ENCODE results near the gene FNIP2. TPM values are rescaled to one million over a fixed set of nuclear protein-coding genes. Genes with fewer than 3 reads are reported as not detected.

FNIP2 gene
- total and polyA plus RNA-seq, 2 donors (not counting 1 experiment from before 2014, with no cell fraction given): 0.03 to 0.17 TPM

- Histone ChIP-seq H4K20me1 (ENCODE audit: control insufficient read depth, insufficient read depth, low read length, poor library complexity, severe bottlenecking) (no peaks in the 10 kb centered on the region), H3K9me3 (ENCODE audit: control extremely low read depth in 1 of 3, control insufficient read depth in 2 of 3, insufficient read depth in 1 of 3, low read length in 2 of 3) (peaks cover 1 to 4% (median 4%) of the 10 kb centered on the region in 3 donors), H3K79me2 (ENCODE audit: control insufficient read depth, insufficient read depth, low read length) (no peaks in the 10 kb centered on the region), H3K9ac (ENCODE audit: low read length) (no peak overlapping the region), H3K36me3 (replicated peaks in 1 of 2; ENCODE audit: control extremely low read depth in 1 of 2, control insufficient read depth in 1 of 2, extremely low read depth in 1 of 2, insufficient read depth in 2 of 2, low read length in 1 of 2) (no peaks in the 10 kb centered on the region), H3K4me3 (ENCODE audit: control extremely low read depth in 1 of 5, extremely low read depth in 1 of 5, insufficient read depth in 1 of 5, low read depth in 2 of 5, low read length in 4 of 5) (no peak overlapping the region), H2AFZ (ENCODE audit: insufficient read depth, low read depth, low read length, poor library complexity, severe bottlenecking) (no peak overlapping the region), H3K4me2 (replicated peaks; ENCODE audit: low read depth, low read length, poor library complexity, severe bottlenecking) (no peak overlapping the region), H3K27me3 (replicated peaks in 1 of 4; ENCODE audit: control extremely low read depth in 1 of 4, control insufficient read depth in 3 of 4, insufficient read depth in 4 of 4, low read length in 3 of 4) (peaks cover 13 to 61% (median 48%) of the 10 kb centered on the region in 4 experiments), H3K4me1 (ENCODE audit: control insufficient read depth in 2 of 2, insufficient read depth in 2 of 2, low read length in 2 of 2) (peaks cover 11 to 16% of the 10 kb centered on the region in 2 donors), H3K27ac (ENCODE audit: low read length in 2 of 2) (no peak overlapping the region)
- Mint-ChIP-seq H3K4me1 (peaks cover 7% of the 10 kb centered on the region), H3K4me3 (no peak overlapping the region), H3K9me3 (ENCODE audit: insufficient read depth) (no peaks in the 10 kb centered on the region), H3K27ac (no peak overlapping the region), H3K27me3 (peaks cover 64% of the 10 kb centered on the region)
- intact Hi-C loops (cut with micrococcal nuclease): no loop called here
- CTCF ChIA-PET: no interaction called here
- POLR2A ChIA-PET: no interaction called here
- no peak for DNase-seq
- TF ChIP-seq EZH2 (IDR thresholded peaks at IDR 0.05; ENCODE audit: borderline replicate concordance, insufficient read depth, low read depth, low read length, poor library complexity, severe bottlenecking) (no peak), CTCF (IDR thresholded peaks at IDR 0.05) (no peak)
- ATAC-seq (ENCODE audit: low read depth): no peak
- 95% methylated on average over 2 of the region's 4 CpGs for WGBS (ENCODE audit: insufficient coverage)
Observed at GRCh38 chr4:158778712-158779111, 9.9 kb downstream of the FNIP2 start.

GRCh38 chr4:158781963-158782362 lies 13.1 kb downstream of the FNIP2 start:
- TF ChIP-seq CTCF (IDR thresholded peaks at IDR 0.05) (no peak), EZH2 (IDR thresholded peaks at IDR 0.05; ENCODE audit: borderline replicate concordance, insufficient read depth, low read depth, low read length, poor library complexity, severe bottlenecking) (no peak)
- intact Hi-C loops (cut with micrococcal nuclease): no loop called here
- no peak overlapping the region for H3K9ac ChIP-seq (ENCODE audit: low read length)
- no peak overlapping the region for H2AFZ ChIP-seq (ENCODE audit: insufficient read depth, low read depth, low read length, poor library complexity, severe bottlenecking)
- no peak overlapping the region for H3K4me2 ChIP-seq (replicated peaks; ENCODE audit: low read depth, low read length, poor library complexity, severe bottlenecking)
- CTCF ChIA-PET: no interaction called here
- H3K9me3 ChIP-seq (ENCODE audit: control extremely low read depth in 1 of 3, control insufficient read depth in 2 of 3, insufficient read depth in 1 of 3, low read length in 2 of 3): peaks cover 0 to 7% (median 1%) of the 10 kb centered on the region in 3 donors
- ATAC-seq (ENCODE audit: low read depth) (no peak), DNase-seq (no peak)
- H3K36me3 ChIP-seq (replicated peaks in 1 of 2; ENCODE audit: control extremely low read depth in 1 of 2, control insufficient read depth in 1 of 2, extremely low read depth in 1 of 2, insufficient read depth in 2 of 2, low read length in 1 of 2): no peaks in the 10 kb centered on the region
- H3K27me3 ChIP-seq (replicated peaks in 1 of 4; ENCODE audit: control extremely low read depth in 1 of 4, control insufficient read depth in 3 of 4, insufficient read depth in 4 of 4, low read length in 3 of 4): peaks cover 13 to 59% (median 49%) of the 10 kb centered on the region in 4 experiments
- no CpG with 5 or more reads among the region's 1 CpG for WGBS (ENCODE audit: insufficient coverage)
- H3K4me1 ChIP-seq (ENCODE audit: control insufficient read depth in 2 of 2, insufficient read depth in 2 of 2, low read length in 2 of 2): peaks cover 11 to 16% of the 10 kb centered on the region in 2 donors
- Mint-ChIP-seq H3K9me3 (ENCODE audit: insufficient read depth) (no peaks in the 10 kb centered on the region), H3K4me3 (no peak overlapping the region), H3K27me3 (peaks cover 65% of the 10 kb centered on the region), H3K4me1 (peaks cover 7% of the 10 kb centered on the region), H3K27ac (no peak overlapping the region)
- H3K4me3 ChIP-seq (ENCODE audit: control extremely low read depth in 1 of 5, extremely low read depth in 1 of 5, insufficient read depth in 1 of 5, low read depth in 2 of 5, low read length in 4 of 5): no peak overlapping the region
- H4K20me1 ChIP-seq (ENCODE audit: control insufficient read depth, insufficient read depth, low read length, poor library complexity, severe bottlenecking): no peaks in the 10 kb centered on the region
- no peak overlapping the region for H3K27ac ChIP-seq (ENCODE audit: low read length in 2 of 2)
- POLR2A ChIA-PET: no interaction called here
- H3K79me2 ChIP-seq (ENCODE audit: control insufficient read depth, insufficient read depth, low read length): no peaks in the 10 kb centered on the region
